WTC11 (cell line): ENCODE data around the gene IFNK. TPM values are rescaled to one million over a fixed set of nuclear protein-coding genes. Genes with fewer than 3 reads are reported as not detected.

Experiments
- ARID4B ChIP-seq: sonication (generic); formaldehyde crosslinking; IDR thresholded peaks from 2 replicates; pipeline ENCODE4 v1.8.0; 2023; ENCODE audit warnings: missing genetic modification reagents, mild to moderate bottlenecking, borderline replicate concordance
- ATF1 ChIP-seq: sonication (generic); formaldehyde crosslinking; IDR thresholded peaks from 2 replicates; pipeline ENCODE4 v1.8.1; 2023; ENCODE audit warnings: mild to moderate bottlenecking, moderate library complexity, missing genetic modification reagents
- E2F5 ChIP-seq: sonication (generic); formaldehyde crosslinking; IDR thresholded peaks from 2 replicates; pipeline ENCODE4 v1.8.1; 2022; ENCODE audit warnings: mild to moderate bottlenecking, moderate library complexity, missing genetic modification reagents
- ELF4 ChIP-seq: sonication (generic); formaldehyde crosslinking; IDR thresholded peaks from 2 replicates; pipeline ENCODE4 v1.8.1; 2022; ENCODE audit warnings: low read depth, mild to moderate bottlenecking, moderate library complexity, missing genetic modification reagents
- ERG ChIP-seq: fragments of 250-450 bp; sonication (Bioruptor Pico); IDR thresholded peaks from 2 replicates; pipeline ENCODE4 v1.8.0; 2021; ENCODE audit warnings: mild to moderate bottlenecking
- ETV6 ChIP-seq: sonication (generic); formaldehyde crosslinking; IDR thresholded peaks from 2 replicates; pipeline ENCODE4 v1.8.1; 2022; ENCODE audit warnings: mild to moderate bottlenecking, missing genetic modification reagents
- FOXP1 ChIP-seq: sonication (generic); formaldehyde crosslinking; IDR thresholded peaks from 2 replicates; pipeline ENCODE4 v1.8.0; 2022; ENCODE audit warnings: missing genetic modification reagents, mild to moderate bottlenecking, moderate library complexity, borderline replicate concordance
- GABPB1 ChIP-seq: sonication (generic); formaldehyde crosslinking; IDR thresholded peaks from 2 replicates; pipeline ENCODE4 v1.8.1; 2023; ENCODE audit warnings: mild to moderate bottlenecking, missing genetic modification reagents
- GRHL2 ChIP-seq: fragments of 250-450 bp; sonication (Bioruptor Pico); IDR thresholded peaks from 2 replicates; pipeline ENCODE4 v1.8.0; 2022; ENCODE audit warnings: mild to moderate bottlenecking, moderate library complexity; ENCODE audit not compliant: insufficient replicate concordance, severe bottlenecking
- NFYB ChIP-seq: sonication (generic); formaldehyde crosslinking; conservative IDR thresholded peaks from 2 replicates; pipeline ENCODE4 v1.8.0; 2022; ENCODE audit warnings: low read depth, missing genetic modification reagents
- PRRX2 ChIP-seq: fragments of 250-450 bp; sonication (Bioruptor Pico); IDR thresholded peaks from 2 replicates; pipeline ENCODE4 v1.8.0; 2021; ENCODE audit warnings: mild to moderate bottlenecking
- RELA ChIP-seq: sonication (generic); formaldehyde crosslinking; IDR thresholded peaks from 2 replicates; pipeline ENCODE4 v1.8.1; 2022; ENCODE audit warnings: missing genetic modification reagents, mild to moderate bottlenecking, borderline replicate concordance
- SP1 ChIP-seq: sonication (generic); formaldehyde crosslinking; conservative IDR thresholded peaks from 2 replicates; pipeline ENCODE4 v1.8.1; 2022; ENCODE audit warnings: missing genetic modification reagents
- TEAD1 ChIP-seq: sonication (generic); formaldehyde crosslinking; IDR thresholded peaks from 2 replicates; pipeline ENCODE4 v1.8.0; 2022; ENCODE audit warnings: mild to moderate bottlenecking, missing genetic modification reagents
- USF1 ChIP-seq: sonication (generic); formaldehyde crosslinking; IDR thresholded peaks from 2 replicates; pipeline ENCODE4 v1.8.0; 2022; ENCODE audit warnings: mild to moderate bottlenecking, missing genetic modification reagents
- ZNF121 ChIP-seq: sonication (generic); formaldehyde crosslinking; IDR thresholded peaks from 2 replicates; pipeline ENCODE4 v1.8.0; 2023; ENCODE audit warnings: missing genetic modification reagents
- ZNF281 ChIP-seq: sonication (generic); formaldehyde crosslinking; IDR thresholded peaks from 2 replicates; pipeline ENCODE4 v1.8.0; 2023; ENCODE audit warnings: mild to moderate bottlenecking, missing genetic modification reagents
- ZNF425 ChIP-seq: fragments of 250-450 bp; sonication (Bioruptor Pico); conservative IDR thresholded peaks from 2 replicates; pipeline ENCODE4 v1.9.0; 2021; ENCODE audit warnings: mild to moderate bottlenecking
- total RNA-seq: library from RNA; stranded (reverse); gene quantifications from 3 replicates; pipeline ENCODE4 v1.2.3, GENCODE V29; 2021
- TF ChIP-seq, protein P1 (sequence below): fragments of 200-600 bp; IDR thresholded peaks from 2 replicates; pipeline ENCODE4 v1.8.0; 2022; ENCODE audit warnings: antibody characterized with exemption
- TF ChIP-seq, protein P2 (sequence below): sonication (generic); formaldehyde crosslinking; IDR thresholded peaks from 2 replicates; pipeline ENCODE4 v1.8.1; 2023; ENCODE audit warnings: mild to moderate bottlenecking, missing genetic modification reagents, moderate library complexity
- TF ChIP-seq, protein P3 (sequence below): sonication (generic); formaldehyde crosslinking; IDR thresholded peaks from 2 replicates; pipeline ENCODE4 v1.8.1; 2023; ENCODE audit warnings: mild to moderate bottlenecking, missing genetic modification reagents

IFNK gene
- total RNA-seq, 1 experiment from 2014 or later: not detected

DNA sequence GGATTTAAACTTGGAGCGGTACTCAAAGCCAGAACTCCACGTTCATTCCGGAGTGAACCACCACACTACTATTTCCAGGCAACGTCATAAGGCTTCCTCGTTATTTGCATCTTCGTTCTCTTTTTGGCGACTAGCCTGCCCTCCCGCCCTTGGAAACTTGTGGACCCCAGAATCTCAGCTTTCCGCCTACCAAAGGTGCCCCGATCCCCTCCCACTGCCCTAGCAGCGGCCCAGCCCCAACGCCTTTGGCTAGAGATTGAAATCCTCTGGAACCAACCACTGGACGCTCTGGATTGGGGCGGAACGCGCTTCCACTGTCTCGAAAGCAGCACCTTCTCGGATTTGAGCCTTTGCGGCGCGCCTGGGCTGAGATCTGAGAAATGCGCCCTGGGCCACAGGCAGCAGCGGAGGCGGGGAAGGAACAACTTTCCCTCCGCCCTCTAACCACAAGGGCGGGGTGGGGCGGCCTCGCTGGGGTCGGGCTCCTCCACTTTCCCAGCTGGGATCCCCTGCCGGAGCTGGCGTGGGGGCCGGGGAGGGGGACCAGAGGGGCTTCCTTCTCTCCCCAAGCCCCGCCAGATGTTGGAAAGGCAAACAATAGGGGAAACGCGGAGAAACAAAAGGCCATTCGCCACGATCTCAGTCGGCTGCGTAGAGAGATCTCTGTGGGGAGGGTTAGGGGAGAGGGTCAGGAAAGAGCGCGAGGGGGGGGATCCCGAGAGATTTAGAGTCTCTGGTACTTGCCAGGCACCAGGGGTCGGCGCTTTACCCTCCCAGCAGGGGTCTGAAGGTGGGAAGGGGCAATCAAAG lies 4.2 kb downstream of the IFNK start (continued):
- TF ChIP-seq ATF1 (CRISPR knock-in tag) (no peak), PRRX2 (CRISPR knock-in tag) (no peak), ARID4B (CRISPR knock-in tag) (no peak; the same call in 1 of the 2 replicates), ELF4 (CRISPR knock-in tag) (no peak), USF1 (CRISPR knock-in tag) (no peak), ZNF121 (CRISPR knock-in tag) (no peak), TEAD1 (CRISPR knock-in tag) (0 out of 2 replicates have a peak, but pooled peaks have one; percentile 33), ZNF281 (CRISPR knock-in tag) (no peak), GRHL2 (CRISPR knock-in tag) (no peak), NFYB (CRISPR knock-in tag) (peak; percentile 39; the same call in 1 of the 2 replicates), ZNF425 (CRISPR knock-in tag) (no peak), SP1 (CRISPR knock-in tag) (peak; percentile 37), ETV6 (0 out of 2 replicates have a peak, but pooled peaks have one; percentile 33), RELA (CRISPR knock-in tag) (no peak), ERG (CRISPR knock-in tag) (no peak), E2F5 (CRISPR knock-in tag) (no peak), GABPB1 (CRISPR knock-in tag) (no peak), FOXP1 (CRISPR knock-in tag) (no peak)
- TF ChIP-seq, protein P1, sequence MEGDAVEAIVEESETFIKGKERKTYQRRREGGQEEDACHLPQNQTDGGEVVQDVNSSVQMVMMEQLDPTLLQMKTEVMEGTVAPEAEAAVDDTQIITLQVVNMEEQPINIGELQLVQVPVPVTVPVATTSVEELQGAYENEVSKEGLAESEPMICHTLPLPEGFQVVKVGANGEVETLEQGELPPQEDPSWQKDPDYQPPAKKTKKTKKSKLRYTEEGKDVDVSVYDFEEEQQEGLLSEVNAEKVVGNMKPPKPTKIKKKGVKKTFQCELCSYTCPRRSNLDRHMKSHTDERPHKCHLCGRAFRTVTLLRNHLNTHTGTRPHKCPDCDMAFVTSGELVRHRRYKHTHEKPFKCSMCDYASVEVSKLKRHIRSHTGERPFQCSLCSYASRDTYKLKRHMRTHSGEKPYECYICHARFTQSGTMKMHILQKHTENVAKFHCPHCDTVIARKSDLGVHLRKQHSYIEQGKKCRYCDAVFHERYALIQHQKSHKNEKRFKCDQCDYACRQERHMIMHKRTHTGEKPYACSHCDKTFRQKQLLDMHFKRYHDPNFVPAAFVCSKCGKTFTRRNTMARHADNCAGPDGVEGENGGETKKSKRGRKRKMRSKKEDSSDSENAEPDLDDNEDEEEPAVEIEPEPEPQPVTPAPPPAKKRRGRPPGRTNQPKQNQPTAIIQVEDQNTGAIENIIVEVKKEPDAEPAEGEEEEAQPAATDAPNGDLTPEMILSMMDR: no peak
- TF ChIP-seq, protein P2, sequence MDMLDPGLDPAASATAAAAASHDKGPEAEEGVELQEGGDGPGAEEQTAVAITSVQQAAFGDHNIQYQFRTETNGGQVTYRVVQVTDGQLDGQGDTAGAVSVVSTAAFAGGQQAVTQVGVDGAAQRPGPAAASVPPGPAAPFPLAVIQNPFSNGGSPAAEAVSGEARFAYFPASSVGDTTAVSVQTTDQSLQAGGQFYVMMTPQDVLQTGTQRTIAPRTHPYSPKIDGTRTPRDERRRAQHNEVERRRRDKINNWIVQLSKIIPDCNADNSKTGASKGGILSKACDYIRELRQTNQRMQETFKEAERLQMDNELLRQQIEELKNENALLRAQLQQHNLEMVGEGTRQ: no peak
- TF ChIP-seq, protein P3, sequence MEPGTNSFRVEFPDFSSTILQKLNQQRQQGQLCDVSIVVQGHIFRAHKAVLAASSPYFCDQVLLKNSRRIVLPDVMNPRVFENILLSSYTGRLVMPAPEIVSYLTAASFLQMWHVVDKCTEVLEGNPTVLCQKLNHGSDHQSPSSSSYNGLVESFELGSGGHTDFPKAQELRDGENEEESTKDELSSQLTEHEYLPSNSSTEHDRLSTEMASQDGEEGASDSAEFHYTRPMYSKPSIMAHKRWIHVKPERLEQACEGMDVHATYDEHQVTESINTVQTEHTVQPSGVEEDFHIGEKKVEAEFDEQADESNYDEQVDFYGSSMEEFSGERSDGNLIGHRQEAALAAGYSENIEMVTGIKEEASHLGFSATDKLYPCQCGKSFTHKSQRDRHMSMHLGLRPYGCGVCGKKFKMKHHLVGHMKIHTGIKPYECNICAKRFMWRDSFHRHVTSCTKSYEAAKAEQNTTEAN: no peak
